Naive thymus-derived CD4-positive, alpha-beta T cell (primary cell): ENCODE measurements around the gene ZNF90. TPM values are rescaled to one million over a fixed set of nuclear protein-coding genes. Genes with fewer than 3 reads are reported as not detected.
"Not testable (repeated sequence)": the region's sequence is repeated elsewhere in the genome, so short reads cannot be mapped to it uniquely, and the experiment has no call there.

Source experiments
- ATAC-seq: fragments of 150-1000 bp; cut with Tn5 transposase; 2 replicates; pipeline ENCODE4 v1.10.0; 2021; ENCODE audit warnings: mild to moderate bottlenecking, moderate library complexity
- CTCF ChIA-PET: fragments of 350-600 bp; sonication (Branson Sonifier 250); formaldehyde crosslinking; loops from one replicate; lab custom pipeline; 2021; ENCODE audit warnings: antibody characterized with exemption; lab: Charles Lee
- POLR2A ChIA-PET: fragments of 350-600 bp; sonication (Branson Sonifier 250); formaldehyde crosslinking; loops from one replicate; lab custom pipeline; 2021; ENCODE audit warnings: antibody characterized with exemption, inconsistent platforms; lab: Charles Lee
- DNase-seq, 9 donors: peaks; one replicate each; pipeline versions ENCODE4 v3.0.0 to v3.0.0-alpha.2; 2020 to 2022; ENCODE audit warnings: mixed read lengths in 1 of 9
- H3K27ac ChIP-seq: one replicate; pipeline ENCODE4 v1.7.0; 2013; ENCODE audit warnings: mild to moderate bottlenecking, low read depth, low read length, moderate library complexity
- H3K27me3 ChIP-seq, 2 donors: one replicate each; pipeline ENCODE4 v1.7.0; 2013; ENCODE audit warnings: low read length in 2 of 2, mild to moderate bottlenecking in 2 of 2, moderate library complexity in 2 of 2; ENCODE audit not compliant: control insufficient read depth in 2 of 2, insufficient read depth in 2 of 2
- H3K36me3 ChIP-seq, 3 experiments: 1 replicate in 2 of 3; 2 replicates in 1 of 3; pipeline ENCODE4 v1.7.0; 2013; ENCODE audit warnings: low read length in 3 of 3, mild to moderate bottlenecking in 3 of 3, moderate library complexity in 1 of 3; ENCODE audit not compliant: insufficient read depth in 3 of 3, control insufficient read depth in 2 of 3
- H3K4me1 ChIP-seq, 2 donors: one replicate each; pipeline ENCODE4 v1.7.0; 2013; ENCODE audit warnings: low read length in 2 of 2, mild to moderate bottlenecking in 2 of 2, moderate library complexity in 1 of 2; ENCODE audit not compliant: control insufficient read depth in 2 of 2, insufficient read depth in 2 of 2
- H3K4me3 ChIP-seq: 2 replicates; pipeline ENCODE4 v1.7.0; 2013; ENCODE audit warnings: mild to moderate bottlenecking, low read length
- H3K9me3 ChIP-seq, 3 experiments: 1 replicate in 2 of 3; 2 replicates in 1 of 3; pipeline ENCODE4 v1.7.0; 2013; ENCODE audit warnings: low read length in 3 of 3; ENCODE audit not compliant: control insufficient read depth in 2 of 3
- H3K27ac Mint-ChIP-seq, 9 donors: one replicate each; pipeline ENCODE4 v1.8.0; 2020 to 2022; ENCODE audit warnings: mixed read lengths in 9 of 9, mild to moderate bottlenecking in 8 of 9, moderate library complexity in 5 of 9, inconsistent platforms in 2 of 9
- H3K27me3 Mint-ChIP-seq, 5 donors: one replicate each; pipeline ENCODE4 v1.8.0; 2021 to 2022; ENCODE audit warnings: mixed read lengths in 5 of 5, mild to moderate bottlenecking in 1 of 5
- H3K36me3 Mint-ChIP-seq, 5 donors: one replicate each; pipeline ENCODE4 v1.8.0; 2020 to 2022; ENCODE audit warnings: mixed read lengths in 5 of 5, mild to moderate bottlenecking in 3 of 5, inconsistent platforms in 1 of 5
- H3K4me1 Mint-ChIP-seq, 7 donors: one replicate each; pipeline ENCODE4 v1.8.0; 2020 to 2022; ENCODE audit warnings: mixed read lengths in 7 of 7, mild to moderate bottlenecking in 3 of 7, inconsistent platforms in 1 of 7
- H3K4me3 Mint-ChIP-seq, 10 donors: one replicate each; pipeline ENCODE4 v1.8.0; 2020 to 2022; ENCODE audit warnings: mild to moderate bottlenecking in 10 of 10, mixed read lengths in 10 of 10, moderate library complexity in 6 of 10, inconsistent platforms in 2 of 10
- H3K9me3 Mint-ChIP-seq, 11 donors: one replicate each; pipeline ENCODE4 v1.8.0; 2020 to 2022; ENCODE audit warnings: mixed read lengths in 11 of 11, mild to moderate bottlenecking in 4 of 11, inconsistent platforms in 1 of 11, moderate library complexity in 1 of 11
- intact Hi-C, 2 donors: fragments of 100-400 bp; cut with micrococcal nuclease; formaldehyde crosslinking; loops; one replicate each; pipeline ENCODE4 v1.15.1; 2023
- polyA plus RNA-seq, 2 donors: library from polyadenylated mRNA; unstranded; fragments of 300-500 nt; fragmentation: Illumina TruSeq; gene quantifications; one replicate each; pipeline ENCODE4 v1.2.3, GENCODE V29; 2021
- total RNA-seq, 6 experiments: library from RNA in 5 of 6; stranded (reverse) in 5 of 6; gene quantifications; 1 replicate in 5 of 6; 2 replicates in 1 of 6; pipeline ENCODE4 v1.2.3 and lab custom pipeline; 2021 to 2026

ZNF90 gene
- total and polyA plus RNA-seq, 7 experiments from 2014 or later: 1.8 to 7.7 (median 4.0) TPM

- ChIA-PET POLR2A (interaction anchor here (1.2 kb wide), 1 partner anchor 10 kb away, joined by 3 read pairs; no protein-coding TSS in a partner anchor), CTCF (no interaction called here)
- no peaks in the 10 kb centered on the region for H3K4me1 ChIP-seq
- DNase-seq (no peak), ATAC-seq (no peak)
- no peak overlapping the region for H3K27ac ChIP-seq
- H3K27me3 ChIP-seq: no peaks in the 10 kb centered on the region
- peaks cover 0 to 19% (median 0%) of the 10 kb centered on the region in 11 donors for H3K9me3 Mint-ChIP-seq
- no peaks in the 10 kb centered on the region for H3K36me3 Mint-ChIP-seq
- H3K27ac Mint-ChIP-seq: no peak overlapping the region
- no peak overlapping the region for H3K4me3 ChIP-seq
- intact Hi-C loops: no loop called here
- peaks cover 0 to under 1% (median 0%) of the 10 kb centered on the region in 7 donors for H3K4me1 Mint-ChIP-seq
- H3K4me3 Mint-ChIP-seq: no peak overlapping the region
- H3K27me3 Mint-ChIP-seq: peaks cover 0 to 8% (median 5%) of the 10 kb centered on the region in 5 donors
- no peaks in the 10 kb centered on the region for H3K9me3 ChIP-seq
- H3K36me3 ChIP-seq: no peaks in the 10 kb centered on the region
Observed at GRCh38 chr19:20044663-20045062, 33.1 kb upstream of the ZNF90 start.

- H3K36me3 ChIP-seq, H3K4me3 Mint-ChIP-seq, H3K27me3 Mint-ChIP-seq, DNase-seq, POLR2A ChIA-PET, H3K27me3 ChIP-seq, H3K27ac Mint-ChIP-seq, CTCF ChIA-PET, H3K27ac ChIP-seq, H3K36me3 Mint-ChIP-seq, H3K4me1 Mint-ChIP-seq, intact Hi-C loops, H3K9me3 ChIP-seq, ATAC-seq, H3K4me1 ChIP-seq, H3K4me3 ChIP-seq: not testable (repeated sequence)
- peaks cover 0 to 22% (median 0%) of the 10 kb centered on the region in 11 donors for H3K9me3 Mint-ChIP-seq
Observed at GRCh38 chr19:20045742-20046141, 32.1 kb upstream of the ZNF90 start.

GRCh38 chr19:20051841-20052768 lies 25.7 kb upstream of the ZNF90 start:
- Histone ChIP-seq H3K4me3 (peak overlapping the region; percentile 98), H3K9me3 (no peaks in the 10 kb centered on the region), H3K27me3 (no peaks in the 10 kb centered on the region), H3K4me1 (peaks cover 8% of the 10 kb centered on the region in 2 donors), H3K36me3 (peaks cover 0 to 5% (median 0%) of the 10 kb centered on the region in 3 experiments), H3K27ac (peak overlapping the region; percentile 77)
- ATAC-seq (peak; percentile 93), DNase-seq (peak; percentile 17 to 50 (median 44))
- ChIA-PET CTCF (no interaction called here), POLR2A (interaction anchor here (0.8 to 3.5 kb wide), 11 partner anchors 13 to 1800 kb away, joined by 3 to 32 read pairs (median 4); partner anchors contain the start of genes ZNF253, ZNF429, ZNF486 and ZNF626)
- intact Hi-C loops: loop anchor here (1.0 to 10.0 kb wide), 8 partner anchors 13 to 1345 kb away; partner anchors contain the start of genes ZNF682 (in 2 of the 2), ZNF101 (in 1 of the 2), ZNF486 (in 1 of the 2) and ZNF493 (in 1 of the 2)
- peaks cover 0 to 23% (median 0%) of the 10 kb centered on the region in 11 donors for H3K9me3 Mint-ChIP-seq
- peaks cover 0 to 4% (median 0%) of the 10 kb centered on the region in 5 donors for H3K27me3 Mint-ChIP-seq
- H3K4me1 Mint-ChIP-seq: peaks cover 0 to 17% (median 8%) of the 10 kb centered on the region in 7 donors
- peaks cover 0 to 4% (median 0%) of the 10 kb centered on the region in 5 donors for H3K36me3 Mint-ChIP-seq
- H3K27ac Mint-ChIP-seq: peak overlapping the region; percentile 83 to 97 (median 94)
- H3K4me3 Mint-ChIP-seq: peak overlapping the region; percentile 95 to 100 (median 98)

- H3K36me3 ChIP-seq, ATAC-seq, H3K4me1 ChIP-seq, H3K27ac ChIP-seq, DNase-seq, H3K4me3 ChIP-seq, H3K9me3 ChIP-seq, H3K4me1 Mint-ChIP-seq, CTCF ChIA-PET, H3K4me3 Mint-ChIP-seq, H3K27ac Mint-ChIP-seq, POLR2A ChIA-PET, H3K27me3 Mint-ChIP-seq, H3K27me3 ChIP-seq, H3K36me3 Mint-ChIP-seq: not testable (repeated sequence)
- H3K9me3 Mint-ChIP-seq: peaks cover 0 to 22% (median 0%) of the 10 kb centered on the region in 11 donors
- intact Hi-C loops: loop anchor here in 1 of 2 donors (10.0 kb wide), 2 partner anchors 154 to 284 kb away; partner anchors contain the start of gene ZNF93
Observed at GRCh38 chr19:20058738-20059137, 19.1 kb upstream of the ZNF90 start.

GRCh38 chr19:20060282-20060681 lies 17.5 kb upstream of the ZNF90 start:
- no peaks in the 10 kb centered on the region for H3K4me1 Mint-ChIP-seq
- no peaks in the 10 kb centered on the region for H3K36me3 Mint-ChIP-seq
- H3K4me1 ChIP-seq: no peaks in the 10 kb centered on the region
- CTCF ChIA-PET: no interaction called here
- H3K27me3 ChIP-seq: no peaks in the 10 kb centered on the region
- peaks cover 0 to 24% (median 0%) of the 10 kb centered on the region in 11 donors for H3K9me3 Mint-ChIP-seq
- DNase-seq (no peak), ATAC-seq (no peak)
- no peaks in the 10 kb centered on the region for H3K36me3 ChIP-seq
- H3K4me3 ChIP-seq: no peak overlapping the region
- no peaks in the 10 kb centered on the region for H3K9me3 ChIP-seq
- H3K4me3 Mint-ChIP-seq: no peak overlapping the region
- POLR2A ChIA-PET: no interaction called here
- H3K27ac Mint-ChIP-seq: no peak overlapping the region
- peaks cover 0 to 5% (median 0%) of the 10 kb centered on the region in 5 donors for H3K27me3 Mint-ChIP-seq
- no peak overlapping the region for H3K27ac ChIP-seq
- intact Hi-C loops: no loop called here

GRCh38 chr19:20066861-20067260 lies 10.9 kb upstream of the ZNF90 start:
- no peak overlapping the region for H3K4me3 ChIP-seq
- Mint-ChIP-seq H3K9me3 (peaks cover 1 to 64% (median 19%) of the 10 kb centered on the region in 11 donors), H3K36me3 (peaks cover 0 to 18% (median 6%) of the 10 kb centered on the region in 5 donors), H3K4me3 (no peak overlapping the region), H3K27ac (no peak overlapping the region), H3K4me1 (no peaks in the 10 kb centered on the region), H3K27me3 (peaks cover 0 to 39% (median 24%) of the 10 kb centered on the region in 5 donors)
- no peaks in the 10 kb centered on the region for H3K9me3 ChIP-seq
- H3K27me3 ChIP-seq: no peaks in the 10 kb centered on the region
- CTCF ChIA-PET: interaction anchor here (0.5 kb wide), 1 partner anchor 1481 kb away, joined by 5 read pairs; no protein-coding TSS in a partner anchor
- DNase-seq (no peak), ATAC-seq (no peak)
- no peaks in the 10 kb centered on the region for H3K36me3 ChIP-seq
- POLR2A ChIA-PET: no interaction called here
- no peaks in the 10 kb centered on the region for H3K4me1 ChIP-seq
- H3K27ac ChIP-seq: no peak overlapping the region
- intact Hi-C loops: no loop called here
